Measurements from ENCODE around the gene USH2A.

DNA sequence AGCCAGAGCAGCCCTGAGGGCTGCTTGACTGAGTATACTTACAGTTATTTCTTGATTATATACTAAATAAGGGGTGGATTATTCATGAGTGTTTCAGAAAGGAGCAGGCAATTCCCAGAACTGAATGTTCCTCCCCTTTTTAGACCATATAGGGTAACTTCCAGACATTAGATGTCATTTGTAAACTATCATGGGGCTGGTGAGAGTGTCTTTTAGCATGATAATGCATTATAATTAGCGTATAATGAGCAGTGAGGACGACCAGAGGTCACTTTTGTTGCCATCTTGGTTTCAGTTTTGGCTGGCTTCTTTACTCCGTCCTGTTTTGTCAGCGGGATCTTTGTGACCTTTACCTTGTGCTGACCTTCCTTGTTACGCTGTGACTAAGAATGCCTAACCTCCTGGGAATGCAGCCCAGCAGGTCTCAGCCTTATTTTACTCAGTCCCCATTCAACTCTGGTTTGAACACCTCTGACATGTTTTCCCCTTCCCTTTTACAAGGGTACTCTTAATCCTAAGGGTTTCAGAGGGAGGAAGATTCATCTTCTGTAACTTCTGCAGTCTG is 840.0 kb downstream of the USH2A start:
- TF ChIP-seq, protein P1, sequence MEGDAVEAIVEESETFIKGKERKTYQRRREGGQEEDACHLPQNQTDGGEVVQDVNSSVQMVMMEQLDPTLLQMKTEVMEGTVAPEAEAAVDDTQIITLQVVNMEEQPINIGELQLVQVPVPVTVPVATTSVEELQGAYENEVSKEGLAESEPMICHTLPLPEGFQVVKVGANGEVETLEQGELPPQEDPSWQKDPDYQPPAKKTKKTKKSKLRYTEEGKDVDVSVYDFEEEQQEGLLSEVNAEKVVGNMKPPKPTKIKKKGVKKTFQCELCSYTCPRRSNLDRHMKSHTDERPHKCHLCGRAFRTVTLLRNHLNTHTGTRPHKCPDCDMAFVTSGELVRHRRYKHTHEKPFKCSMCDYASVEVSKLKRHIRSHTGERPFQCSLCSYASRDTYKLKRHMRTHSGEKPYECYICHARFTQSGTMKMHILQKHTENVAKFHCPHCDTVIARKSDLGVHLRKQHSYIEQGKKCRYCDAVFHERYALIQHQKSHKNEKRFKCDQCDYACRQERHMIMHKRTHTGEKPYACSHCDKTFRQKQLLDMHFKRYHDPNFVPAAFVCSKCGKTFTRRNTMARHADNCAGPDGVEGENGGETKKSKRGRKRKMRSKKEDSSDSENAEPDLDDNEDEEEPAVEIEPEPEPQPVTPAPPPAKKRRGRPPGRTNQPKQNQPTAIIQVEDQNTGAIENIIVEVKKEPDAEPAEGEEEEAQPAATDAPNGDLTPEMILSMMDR (IDR thresholded peaks at IDR 0.05; ENCODE audit: insufficient read depth, low read length, poor library complexity, severe bottlenecking): no peak
- no peak for TF ChIP-seq EZH2phosphoT487 (conservative IDR thresholded peaks at IDR 0.05; ENCODE audit: low read length)

Measured in SU-DHL-6 (cell line).